ENCODE data around the gene FAM3D. TPM values are rescaled to one million over a fixed set of nuclear protein-coding genes. Genes with fewer than 3 reads are reported as not detected.

Gene FAM3D
- total RNA-seq, 1 experiment from 2014 or later = 0.32 TPM

DNA sequence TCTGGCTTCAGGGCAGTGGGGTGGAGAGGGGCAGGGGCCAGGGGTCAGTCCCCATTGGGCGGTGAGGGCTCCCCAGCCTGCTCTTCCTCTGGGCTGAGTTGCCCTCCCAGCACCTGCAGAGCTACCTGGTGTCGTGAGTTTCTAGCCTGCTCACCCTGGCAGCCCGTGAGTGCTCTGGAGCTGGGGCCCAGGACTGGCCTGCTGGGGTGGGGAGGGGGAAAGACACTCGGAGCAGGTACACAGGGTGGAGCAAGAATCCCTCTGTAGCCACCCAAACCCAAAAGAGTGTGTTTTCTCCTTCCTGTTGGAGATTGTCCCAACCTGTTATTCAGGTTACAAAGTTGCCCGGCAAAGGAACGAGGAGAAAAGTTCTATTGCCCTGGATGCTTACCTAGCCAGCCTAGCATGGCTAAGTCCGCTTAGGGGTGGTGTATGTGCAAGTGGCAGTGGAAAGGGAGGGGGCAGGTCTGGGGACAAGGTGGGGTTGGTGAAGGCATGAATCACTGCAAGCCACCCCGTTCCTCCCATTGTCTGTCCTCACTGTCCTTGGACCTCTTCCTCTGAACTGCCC lies 8.9 kb downstream of the FAM3D start (continued):
- TF ChIP-seq EZH2phosphoT487 (IDR thresholded peaks at IDR 0.05; ENCODE audit: borderline replicate concordance) (no peak), ELF1 (IDR thresholded peaks at IDR 0.05; ENCODE audit: borderline replicate concordance, low read depth) (no peak)

DNA sequence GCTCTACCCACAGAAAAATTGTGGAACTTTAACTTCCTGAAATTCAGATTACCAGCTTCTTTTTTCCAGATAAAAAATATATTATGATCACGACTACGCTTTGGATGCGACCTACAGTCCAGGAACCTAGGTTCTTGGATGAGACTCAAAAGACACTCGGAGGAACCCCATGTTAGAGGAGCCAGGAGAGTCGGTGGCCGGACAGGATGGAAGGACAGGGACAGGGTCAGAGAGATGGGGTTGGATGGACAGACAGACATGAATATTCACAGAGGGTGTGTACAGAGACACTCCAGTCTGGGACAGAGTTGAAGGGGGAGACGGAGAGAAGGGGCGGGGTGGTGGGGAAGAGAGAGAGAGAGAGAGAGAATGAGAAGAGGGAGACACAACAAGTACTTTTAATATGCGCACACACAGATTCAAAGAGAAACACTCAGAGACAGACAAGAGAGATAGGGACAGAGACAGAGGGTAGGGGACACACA lies 9.5 kb downstream of the FAM3D start:
- ChIA-PET POLR2A (no interaction called here), CTCF (no interaction called here), RAD21 (ENCODE audit: low non-redundant PET in 1 of 2, low total read pairs in 2 of 2, uncharacterized antibody in 2 of 2, unreplicated experiment in 2 of 2) (no interaction called here)
- Histone ChIP-seq H3K4me3 (replicated peaks in 1 of 2; ENCODE audit: low read depth in 1 of 2, low read length in 2 of 2) (no peak overlapping the region), H4K20me1 (ENCODE audit: insufficient read depth) (no peaks in the 10 kb centered on the region), H3K9me3 (ENCODE audit: control insufficient read depth in 1 of 2, insufficient read depth in 1 of 2, low read depth in 1 of 2, low read length in 2 of 2) (no peaks in the 10 kb centered on the region), H3K4me1 (ENCODE audit: control insufficient read depth in 1 of 2, insufficient read depth in 2 of 2, low read length in 2 of 2) (peaks cover 0 to 3% of the 10 kb centered on the region in 2 experiments; a peak in 1 of 4 replicates), H2AFZ (ENCODE audit: low read depth, low read length, poor library complexity, severe bottlenecking) (no peak overlapping the region), H3K9me2 (ENCODE audit: insufficient read depth) (no peaks in the 10 kb centered on the region), H3K79me2 (ENCODE audit: insufficient read depth, low read length) (no peaks in the 10 kb centered on the region), H3K4me2 (ENCODE audit: low read length) (no peak overlapping the region), H3K27ac (ENCODE audit: low read depth, low read length) (no peak overlapping the region), H3K9ac (ENCODE audit: low read length) (no peak overlapping the region), H3K36me3 (ENCODE audit: control insufficient read depth in 1 of 2, insufficient read depth in 2 of 2, low read length in 2 of 2) (no peaks in the 10 kb centered on the region), H3K27me3 (ENCODE audit: insufficient read depth, low read length) (peaks cover 18% of the 10 kb centered on the region; the same call in 1 of the 2 replicates)
- intact Hi-C loops (cut with micrococcal nuclease) = no loop called here
- ATAC-seq (no peak), DNase-seq (ENCODE audit: low read depth, low spot score) (no peak)
- no TSS peak for BruUV-seq (replicated peaks)
- no peak for TF ChIP-seq TCF7L2 (IDR thresholded peaks at IDR 0.05; ENCODE audit: borderline replicate concordance, extremely low read depth, insufficient read depth, insufficient read length)
- TF ChIP-seq, protein P1, sequence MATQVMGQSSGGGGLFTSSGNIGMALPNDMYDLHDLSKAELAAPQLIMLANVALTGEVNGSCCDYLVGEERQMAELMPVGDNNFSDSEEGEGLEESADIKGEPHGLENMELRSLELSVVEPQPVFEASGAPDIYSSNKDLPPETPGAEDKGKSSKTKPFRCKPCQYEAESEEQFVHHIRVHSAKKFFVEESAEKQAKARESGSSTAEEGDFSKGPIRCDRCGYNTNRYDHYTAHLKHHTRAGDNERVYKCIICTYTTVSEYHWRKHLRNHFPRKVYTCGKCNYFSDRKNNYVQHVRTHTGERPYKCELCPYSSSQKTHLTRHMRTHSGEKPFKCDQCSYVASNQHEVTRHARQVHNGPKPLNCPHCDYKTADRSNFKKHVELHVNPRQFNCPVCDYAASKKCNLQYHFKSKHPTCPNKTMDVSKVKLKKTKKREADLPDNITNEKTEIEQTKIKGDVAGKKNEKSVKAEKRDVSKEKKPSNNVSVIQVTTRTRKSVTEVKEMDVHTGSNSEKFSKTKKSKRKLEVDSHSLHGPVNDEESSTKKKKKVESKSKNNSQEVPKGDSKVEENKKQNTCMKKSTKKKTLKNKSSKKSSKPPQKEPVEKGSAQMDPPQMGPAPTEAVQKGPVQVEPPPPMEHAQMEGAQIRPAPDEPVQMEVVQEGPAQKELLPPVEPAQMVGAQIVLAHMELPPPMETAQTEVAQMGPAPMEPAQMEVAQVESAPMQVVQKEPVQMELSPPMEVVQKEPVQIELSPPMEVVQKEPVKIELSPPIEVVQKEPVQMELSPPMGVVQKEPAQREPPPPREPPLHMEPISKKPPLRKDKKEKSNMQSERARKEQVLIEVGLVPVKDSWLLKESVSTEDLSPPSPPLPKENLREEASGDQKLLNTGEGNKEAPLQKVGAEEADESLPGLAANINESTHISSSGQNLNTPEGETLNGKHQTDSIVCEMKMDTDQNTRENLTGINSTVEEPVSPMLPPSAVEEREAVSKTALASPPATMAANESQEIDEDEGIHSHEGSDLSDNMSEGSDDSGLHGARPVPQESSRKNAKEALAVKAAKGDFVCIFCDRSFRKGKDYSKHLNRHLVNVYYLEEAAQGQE (IDR thresholded peaks at IDR 0.05; ENCODE audit: low read depth) = no peak
- no peak for TF ChIP-seq CEBPB (IDR thresholded peaks at IDR 0.05; ENCODE audit: low read depth)
- TF ChIP-seq, protein P2, sequence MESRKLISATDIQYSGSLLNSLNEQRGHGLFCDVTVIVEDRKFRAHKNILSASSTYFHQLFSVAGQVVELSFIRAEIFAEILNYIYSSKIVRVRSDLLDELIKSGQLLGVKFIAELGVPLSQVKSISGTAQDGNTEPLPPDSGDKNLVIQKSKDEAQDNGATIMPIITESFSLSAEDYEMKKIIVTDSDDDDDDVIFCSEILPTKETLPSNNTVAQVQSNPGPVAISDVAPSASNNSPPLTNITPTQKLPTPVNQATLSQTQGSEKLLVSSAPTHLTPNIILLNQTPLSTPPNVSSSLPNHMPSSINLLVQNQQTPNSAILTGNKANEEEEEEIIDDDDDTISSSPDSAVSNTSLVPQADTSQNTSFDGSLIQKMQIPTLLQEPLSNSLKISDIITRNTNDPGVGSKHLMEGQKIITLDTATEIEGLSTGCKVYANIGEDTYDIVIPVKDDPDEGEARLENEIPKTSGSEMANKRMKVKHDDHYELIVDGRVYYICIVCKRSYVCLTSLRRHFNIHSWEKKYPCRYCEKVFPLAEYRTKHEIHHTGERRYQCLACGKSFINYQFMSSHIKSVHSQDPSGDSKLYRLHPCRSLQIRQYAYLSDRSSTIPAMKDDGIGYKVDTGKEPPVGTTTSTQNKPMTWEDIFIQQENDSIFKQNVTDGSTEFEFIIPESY (IDR thresholded peaks at IDR 0.05; ENCODE audit: extremely low read depth, insufficient replicate concordance, low read length) = no peak
- TF ChIP-seq SP1 (IDR thresholded peaks at IDR 0.05; ENCODE audit: low read depth) = no peak
- no peak for TF ChIP-seq SIN3A (IDR thresholded peaks at IDR 0.05; ENCODE audit: low read depth)
- no peak for TF ChIP-seq POLR2A (IDR thresholded peaks at IDR 0.05; ENCODE audit: borderline replicate concordance, extremely low read depth, insufficient read depth, insufficient read length)
